K562 (cell line): ENCODE data around the gene CD151. TPM values are rescaled to one million over a fixed set of nuclear protein-coding genes. Genes with fewer than 3 reads are reported as not detected.

Experiments used
- COPS2 ChIP-seq: fragments of 450-650 bp; conservative IDR thresholded peaks from 2 replicates; pipeline ENCODE4 v1.6.1; 2016; ENCODE audit warnings: mild to moderate bottlenecking, moderate library complexity
- EP400 ChIP-seq: fragments of 450-650 bp; IDR thresholded peaks from 2 replicates; pipeline ENCODE4 v1.6.1; 2017; ENCODE audit warnings: antibody characterized with exemption, mild to moderate bottlenecking, moderate library complexity
- MED1 ChIP-seq: sonication (generic); formaldehyde crosslinking; IDR thresholded peaks from 2 replicates; pipeline ENCODE4 v1.8.1; 2023; ENCODE audit warnings: missing genetic modification reagents, borderline replicate concordance
- PML ChIP-seq: IDR thresholded peaks from 2 replicates; pipeline ENCODE4 v1.6.1; 2012; ENCODE audit warnings: low read length, inconsistent platforms
- POU5F1 ChIP-seq: fragments of 150-350 bp; IDR thresholded peaks from 2 replicates; pipeline ENCODE4 v1.6.1; 2014; ENCODE audit warnings: borderline replicate concordance, low read length, low read depth, mild to moderate bottlenecking; ENCODE audit not compliant: partially characterized antibody
- ZNF282 ChIP-seq: sonication (generic); formaldehyde crosslinking; IDR thresholded peaks from 2 replicates; pipeline ENCODE4 v1.8.1; 2023; ENCODE audit warnings: missing genetic modification reagents
- polyA plus RNA-seq, 8 experiments: library from polyadenylated mRNA; depleted of rRNA in 4 of 8; stranded (reverse) in 5 of 8; unstranded in 3 of 8; fragments of >200 nt; fragmentation: Nextera tagmentation in 2 of 8; fragmentation: Illumina TruSeq in 1 of 8; extraction: Ambion mirVana in 2 of 8; extraction: Trizol in 1 of 8; gene quantifications; 2 replicates each; pipeline versions ENCODE4 v1.2.1 to v1.2.3, GENCODE V29; 2011 to 2014; ENCODE audit warnings: inconsistent platforms in 1 of 8, missing spikeins in 1 of 8
- total RNA-seq, 7 experiments: library from RNA; depleted of rRNA in 6 of 7; stranded (reverse); fragments of >200 nt in 6 of 7; fragmentation: Illumina TruSeq in 2 of 7; extraction: Trizol in 2 of 7; gene quantifications; 2 replicates each; pipeline versions ENCODE4 v1.2.1 to v1.2.3, GENCODE V29; 2011 to 2021; ENCODE audit warnings: low replicate concordance in 1 of 7
- TF ChIP-seq, protein P1 (sequence below): fragments of 450-650 bp; IDR thresholded peaks from 2 replicates; pipeline ENCODE4 v1.6.1; 2016; ENCODE audit warnings: low read depth

Gene CD151
- total and polyA plus RNA-seq, 9 of the 15 experiments (the other 6 are each of a cell fraction or from before 2014, with no cell fraction given) = 2.3 to 187 (median 140) TPM

DNA sequence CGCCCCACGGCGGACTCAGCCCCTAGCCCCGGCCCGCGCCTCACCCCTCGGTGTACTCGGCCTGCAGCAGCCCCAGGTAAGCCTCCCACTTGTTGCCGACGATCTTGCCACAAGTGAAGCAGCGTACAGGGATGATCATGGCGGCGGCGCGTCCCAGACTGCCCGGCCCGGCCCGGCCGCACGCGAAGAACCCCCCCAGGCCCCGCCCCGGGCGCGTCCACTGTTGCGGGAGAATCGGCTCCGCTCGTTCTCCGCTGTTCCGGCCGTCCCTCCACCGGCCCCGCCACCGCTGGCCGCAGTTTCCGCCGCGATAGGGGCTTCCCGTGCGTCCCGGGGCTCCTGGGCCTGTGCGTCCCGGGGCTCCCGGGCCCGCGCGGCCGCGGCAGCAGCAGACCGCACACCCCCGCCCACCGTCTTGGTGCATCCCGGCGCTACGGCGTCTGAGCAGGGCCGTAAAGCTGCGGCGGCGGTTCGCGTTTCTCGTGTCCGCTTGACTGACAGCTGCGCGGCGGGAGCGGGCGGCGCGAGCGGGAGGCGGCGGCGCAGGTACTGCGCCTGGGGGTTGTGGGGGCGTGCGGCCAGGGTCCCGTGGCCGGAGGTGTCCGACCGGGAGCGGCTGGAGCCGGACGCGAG lies 9.7 kb downstream of the CD151 start, which contains the start of the genes POLR2L and TSPAN4 (continued):
- TF ChIP-seq, protein P1, sequence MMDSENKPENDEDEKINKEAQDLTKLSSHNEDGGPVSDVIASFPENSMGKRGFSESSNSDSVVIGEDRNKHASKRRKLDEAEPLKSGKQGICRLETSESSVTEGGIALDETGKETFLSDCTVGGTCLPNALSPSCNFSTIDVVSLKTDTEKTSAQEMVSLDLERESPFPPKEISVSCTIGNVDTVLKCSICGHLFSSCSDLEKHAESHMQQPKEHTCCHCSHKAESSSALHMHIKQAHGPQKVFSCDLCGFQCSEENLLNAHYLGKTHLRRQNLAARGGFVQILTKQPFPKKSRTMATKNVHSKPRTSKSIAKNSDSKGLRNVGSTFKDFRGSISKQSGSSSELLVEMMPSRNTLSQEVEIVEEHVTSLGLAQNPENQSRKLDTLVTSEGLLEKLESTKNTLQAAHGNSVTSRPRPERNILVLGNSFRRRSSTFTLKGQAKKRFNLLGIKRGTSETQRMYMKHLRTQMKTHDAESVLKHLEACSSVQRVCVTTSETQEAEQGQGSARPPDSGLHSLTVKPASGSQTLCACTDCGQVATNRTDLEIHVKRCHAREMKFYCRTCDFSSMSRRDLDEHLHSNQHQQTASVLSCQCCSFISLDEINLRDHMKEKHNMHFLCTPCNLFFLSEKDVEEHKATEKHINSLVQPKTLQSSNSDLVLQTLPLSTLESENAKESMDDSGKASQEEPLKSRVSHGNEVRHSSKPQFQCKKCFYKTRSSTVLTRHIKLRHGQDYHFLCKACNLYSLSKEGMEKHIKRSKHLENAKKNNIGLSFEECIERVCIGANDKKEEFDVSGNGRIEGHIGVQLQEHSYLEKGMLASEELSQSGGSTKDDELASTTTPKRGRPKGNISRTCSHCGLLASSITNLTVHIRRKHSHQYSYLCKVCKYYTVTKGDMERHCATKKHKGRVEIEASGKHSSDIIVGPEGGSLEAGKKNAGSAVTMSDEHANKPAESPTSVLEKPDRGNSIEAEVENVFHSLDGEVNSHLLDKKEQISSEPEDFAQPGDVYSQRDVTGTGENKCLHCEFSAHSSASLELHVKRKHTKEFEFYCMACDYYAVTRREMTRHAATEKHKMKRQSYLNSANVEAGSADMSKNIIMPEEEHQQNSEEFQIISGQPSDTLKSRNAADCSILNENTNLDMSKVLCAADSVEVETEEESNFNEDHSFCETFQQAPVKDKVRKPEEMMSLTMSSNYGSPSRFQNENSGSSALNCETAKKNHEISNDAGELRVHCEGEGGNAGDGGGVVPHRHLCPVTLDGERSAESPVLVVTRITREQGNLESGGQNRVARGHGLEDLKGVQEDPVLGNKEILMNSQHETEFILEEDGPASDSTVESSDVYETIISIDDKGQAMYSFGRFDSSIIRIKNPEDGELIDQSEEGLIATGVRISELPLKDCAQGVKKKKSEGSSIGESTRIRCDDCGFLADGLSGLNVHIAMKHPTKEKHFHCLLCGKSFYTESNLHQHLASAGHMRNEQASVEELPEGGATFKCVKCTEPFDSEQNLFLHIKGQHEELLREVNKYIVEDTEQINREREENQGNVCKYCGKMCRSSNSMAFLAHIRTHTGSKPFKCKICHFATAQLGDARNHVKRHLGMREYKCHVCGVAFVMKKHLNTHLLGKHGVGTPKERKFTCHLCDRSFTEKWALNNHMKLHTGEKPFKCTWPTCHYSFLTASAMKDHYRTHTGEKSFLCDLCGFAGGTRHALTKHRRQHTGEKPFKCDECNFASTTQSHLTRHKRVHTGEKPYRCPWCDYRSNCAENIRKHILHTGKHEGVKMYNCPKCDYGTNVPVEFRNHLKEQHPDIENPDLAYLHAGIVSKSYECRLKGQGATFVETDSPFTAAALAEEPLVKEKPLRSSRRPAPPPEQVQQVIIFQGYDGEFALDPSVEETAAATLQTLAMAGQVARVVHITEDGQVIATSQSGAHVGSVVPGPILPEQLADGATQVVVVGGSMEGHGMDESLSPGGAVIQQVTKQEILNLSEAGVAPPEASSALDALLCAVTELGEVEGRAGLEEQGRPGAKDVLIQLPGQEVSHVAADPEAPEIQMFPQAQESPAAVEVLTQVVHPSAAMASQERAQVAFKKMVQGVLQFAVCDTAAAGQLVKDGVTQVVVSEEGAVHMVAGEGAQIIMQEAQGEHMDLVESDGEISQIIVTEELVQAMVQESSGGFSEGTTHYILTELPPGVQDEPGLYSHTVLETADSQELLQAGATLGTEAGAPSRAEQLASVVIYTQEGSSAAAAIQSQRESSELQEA = peak; percentile 93
- TF ChIP-seq EP400 = peak; percentile 48; the same call in 1 of the 2 replicates
- peak; percentile 92 for TF ChIP-seq POU5F1
- no peak; the same call in 1 of the 2 replicates for TF ChIP-seq ZNF282 (CRISPR knock-in tag)
- 0 out of 2 replicates have a peak, but pooled peaks have one; percentile 32 for TF ChIP-seq MED1 (CRISPR knock-in tag)
- no peak for TF ChIP-seq COPS2
- TF ChIP-seq PML = peak; percentile 44; the same call in 1 of the 2 replicates
